ENCODE measurements around the gene FAM89A.
"Not testable (repeated sequence)": the region's sequence is repeated elsewhere in the genome, so short reads cannot be mapped to it uniquely, and the experiment has no call there.

FAM89A gene

DNA sequence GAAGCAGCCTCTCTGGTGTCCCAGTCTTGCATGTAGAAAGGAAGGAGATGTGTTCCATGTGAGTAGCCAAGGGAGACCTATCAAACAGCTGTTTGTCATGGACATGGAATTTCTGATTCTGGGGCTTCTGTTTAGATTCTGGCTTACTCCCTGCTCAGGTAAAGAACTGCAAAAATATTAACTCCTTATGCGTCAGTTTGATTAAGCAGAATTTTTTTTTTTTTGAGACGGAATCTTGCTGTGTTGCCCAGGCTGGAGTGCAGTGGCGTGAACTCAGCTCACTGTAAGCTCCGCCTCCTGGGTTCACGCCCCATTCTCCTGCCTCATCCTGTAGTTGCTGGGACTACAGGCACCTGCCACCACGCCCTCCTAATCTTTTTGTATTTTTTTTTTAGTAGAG lies 54.3 kb downstream of the FAM89A start:
- no peak for DNase-seq

DNA sequence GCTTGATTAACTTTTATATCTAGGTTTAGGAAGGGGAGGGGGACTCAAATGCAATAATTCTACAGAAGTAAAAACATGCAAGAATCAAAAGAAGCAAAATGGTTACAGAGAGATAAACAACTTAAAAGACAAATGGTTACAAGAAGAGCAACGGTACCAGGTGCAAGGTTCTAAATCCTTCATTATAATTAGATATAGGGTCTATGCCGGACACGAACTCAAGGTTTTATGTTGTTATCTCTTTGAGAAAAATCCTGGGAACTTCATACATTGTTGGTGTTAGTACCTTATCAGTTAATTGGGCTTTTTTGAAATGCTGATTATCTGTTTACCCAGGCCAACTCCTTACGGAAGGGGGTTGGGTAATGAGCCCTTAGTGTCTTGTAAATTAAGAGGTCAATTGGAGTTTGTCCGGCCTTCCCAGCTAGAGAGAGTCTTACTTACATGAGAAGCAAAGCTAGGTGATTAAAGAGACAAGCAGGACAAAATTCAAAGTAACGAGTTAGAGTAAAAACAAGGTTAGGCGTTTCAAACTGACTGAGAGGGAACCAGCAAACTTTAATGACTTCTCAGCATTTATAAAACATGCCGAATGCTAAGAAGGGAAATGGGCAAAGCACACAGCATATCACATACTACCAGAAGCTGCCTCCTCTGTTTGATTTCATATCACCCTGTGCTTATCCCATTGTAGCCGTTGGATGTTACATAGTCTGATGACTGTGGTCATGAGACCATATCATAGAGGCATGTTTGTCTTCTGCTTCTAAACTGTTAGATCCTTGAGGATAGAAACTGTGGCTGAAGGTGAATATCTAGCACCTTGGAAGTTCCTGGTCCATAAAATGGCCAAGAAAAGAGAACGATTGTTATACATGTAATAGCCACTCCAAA lies 55.2 kb downstream of the FAM89A start:
- DNase-seq = not testable (repeated sequence)

DNA sequence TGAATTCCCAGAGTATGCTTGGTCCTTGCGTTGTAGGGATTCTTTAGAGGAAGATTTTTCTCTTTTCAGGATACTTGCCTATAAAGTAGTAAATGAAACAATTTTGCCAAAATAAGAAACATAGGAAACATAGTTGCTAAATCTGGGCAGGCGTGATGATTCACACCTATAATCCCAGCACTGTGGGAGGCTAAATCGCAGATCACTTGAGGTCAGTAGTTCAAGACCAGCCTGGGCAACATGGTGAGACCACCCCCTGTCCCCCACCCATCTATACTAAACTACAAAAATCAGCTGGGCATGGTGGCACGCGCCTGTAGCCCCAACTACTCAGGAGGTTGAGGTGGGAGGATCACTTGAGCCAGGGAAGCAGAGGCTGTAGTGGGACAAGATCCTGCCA lies 56.2 kb downstream of the FAM89A start:
- no peak for DNase-seq

DNA sequence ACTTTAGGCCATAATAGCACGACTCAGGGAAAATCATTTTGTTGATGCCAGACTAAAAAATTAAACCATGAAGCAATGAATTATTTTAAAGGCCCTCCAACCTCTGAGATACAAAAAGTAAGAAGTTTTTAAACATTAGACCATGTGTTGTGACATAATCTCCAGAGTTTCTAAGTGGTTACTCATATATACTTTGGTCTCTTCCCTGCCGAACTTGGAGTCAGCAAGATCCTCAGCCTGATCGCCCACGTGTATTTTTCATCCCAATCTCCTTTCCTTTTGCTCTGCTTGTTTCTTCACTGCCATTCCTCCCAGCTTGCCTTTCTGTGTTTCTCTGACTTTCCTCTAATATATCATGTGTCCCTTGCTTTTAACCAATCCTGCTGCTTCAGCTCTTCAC lies 57.4 kb downstream of the FAM89A start:
- no peak for DNase-seq

DNA sequence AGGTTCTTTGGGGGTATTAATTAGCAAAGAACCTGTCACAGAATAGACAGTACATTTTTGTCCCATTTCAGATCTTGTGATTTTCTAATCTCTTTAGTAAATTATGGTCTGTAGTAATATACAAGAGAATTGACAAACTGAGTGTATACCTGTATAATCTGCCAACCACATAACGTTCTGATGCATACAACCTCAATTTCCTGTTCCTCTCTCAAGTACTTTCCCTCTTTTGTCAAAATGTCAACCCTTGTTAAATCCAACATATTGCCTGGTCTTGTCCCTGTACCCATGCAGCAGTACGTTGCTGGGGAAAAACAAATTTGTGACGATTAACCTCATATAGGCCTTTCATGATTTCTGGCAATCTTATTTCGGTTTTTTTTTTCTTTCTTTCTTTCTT lies 60.1 kb downstream of the FAM89A start:
- DNase-seq = no peak

DNA sequence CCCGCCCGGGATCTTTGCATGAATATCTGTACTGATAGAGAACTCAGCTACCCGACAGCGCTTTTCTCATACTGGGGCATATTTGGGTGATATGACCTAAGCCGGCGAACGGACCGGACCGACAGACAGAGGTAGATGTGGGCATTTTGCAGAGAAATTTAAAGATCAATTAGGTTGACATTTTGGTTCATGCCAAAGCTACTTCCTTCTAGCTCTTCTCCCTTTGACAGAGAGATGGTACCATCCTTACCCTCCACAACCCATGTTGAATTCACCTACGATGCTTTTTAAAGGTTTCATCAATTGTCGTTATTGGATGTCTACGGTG lies 60.7 kb downstream of the FAM89A start:
- DNase-seq = no peak

DNA sequence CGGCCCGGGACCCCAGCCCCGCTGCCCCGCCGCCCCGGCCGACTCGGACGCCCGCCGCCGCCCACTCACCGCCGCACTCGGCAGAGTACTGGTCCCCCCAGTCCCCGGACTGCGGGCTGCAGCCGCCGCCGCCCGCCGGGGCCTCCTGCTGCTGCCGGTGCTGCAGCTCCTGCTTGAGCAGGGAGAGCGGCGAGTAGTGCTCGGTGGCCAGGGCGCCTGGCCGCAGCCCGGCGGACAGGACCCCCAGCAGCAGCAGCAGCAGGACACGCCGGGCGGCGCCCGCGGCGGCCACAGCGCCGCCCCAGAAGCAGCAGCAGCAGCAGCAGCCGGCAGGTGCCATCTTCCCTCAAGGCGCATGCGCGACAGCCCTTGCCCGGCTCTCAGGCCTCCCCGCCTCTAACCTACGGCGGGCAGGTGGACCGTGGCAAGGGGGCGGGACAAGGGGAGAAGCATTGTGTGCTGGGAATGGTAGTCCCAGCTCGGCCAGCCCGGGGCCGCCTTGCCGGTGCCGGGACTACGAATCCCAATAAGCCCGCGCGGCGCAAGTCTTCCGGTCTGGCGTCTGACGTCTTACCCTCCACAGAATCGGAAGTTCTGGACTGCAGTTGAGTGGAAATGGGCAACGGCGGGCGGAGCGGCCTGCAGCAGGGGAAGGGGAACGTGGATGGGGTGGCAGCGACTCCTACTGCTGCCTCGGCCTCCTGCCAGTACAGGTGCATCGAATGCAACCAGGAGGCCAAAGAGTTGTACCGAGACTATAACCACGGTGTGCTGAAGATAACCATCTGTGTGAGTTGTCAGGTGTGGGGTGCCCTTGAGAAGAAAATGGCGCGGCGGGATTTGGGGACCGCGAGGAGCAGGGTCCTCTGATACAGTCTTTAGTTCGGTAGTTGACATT lies 61.3 kb downstream of the FAM89A start, which contains the start of the genes ARV1 and TTC13:
TSS of gene ARV1 (plus strand) at position 604 of the 898 bp plus-strand sequence. CDS start at position 616, 12 bp downstream.
TSS of gene TTC13 (minus strand) at position 371 of the 898 bp plus-strand sequence. CDS start at position 340, 31 bp downstream.
- peak; percentile 100 for DNase-seq

DNA sequence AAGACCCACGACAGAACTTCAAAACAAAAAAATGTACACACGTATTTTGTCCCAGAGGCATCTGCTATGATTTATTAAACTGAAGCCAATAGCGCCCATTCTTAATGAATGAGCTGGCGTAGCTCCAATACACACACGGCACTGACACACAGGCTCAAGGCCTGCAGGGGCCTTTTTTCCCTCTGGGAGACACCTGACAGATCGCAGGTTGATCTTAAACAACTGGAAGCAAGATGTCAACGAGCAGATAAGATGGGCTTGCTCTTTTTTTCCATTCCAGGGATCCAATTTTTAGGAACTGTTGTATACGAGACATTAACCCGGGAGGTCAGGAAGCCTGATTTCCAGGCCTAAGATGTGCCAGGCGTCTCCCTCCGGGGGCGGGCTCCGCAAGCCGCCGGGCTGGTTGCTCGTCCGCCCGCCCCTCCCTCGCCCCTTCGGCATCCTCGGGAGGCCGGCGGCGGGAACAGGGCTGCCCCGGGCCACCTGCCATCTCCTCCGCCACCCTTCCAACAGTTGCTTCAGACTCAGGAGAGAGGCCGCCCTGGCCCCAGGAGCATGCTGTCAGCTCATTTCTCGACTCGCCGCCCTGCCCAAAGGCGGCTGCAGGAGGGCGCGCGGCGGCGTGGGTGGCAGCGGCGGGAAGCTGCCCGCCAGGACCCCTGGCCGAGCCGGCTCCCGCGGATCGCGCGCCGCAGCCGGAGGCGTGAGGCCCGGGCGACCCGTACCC lies 62.1 kb downstream of the FAM89A start:
- DNase-seq = no peak

DNA sequence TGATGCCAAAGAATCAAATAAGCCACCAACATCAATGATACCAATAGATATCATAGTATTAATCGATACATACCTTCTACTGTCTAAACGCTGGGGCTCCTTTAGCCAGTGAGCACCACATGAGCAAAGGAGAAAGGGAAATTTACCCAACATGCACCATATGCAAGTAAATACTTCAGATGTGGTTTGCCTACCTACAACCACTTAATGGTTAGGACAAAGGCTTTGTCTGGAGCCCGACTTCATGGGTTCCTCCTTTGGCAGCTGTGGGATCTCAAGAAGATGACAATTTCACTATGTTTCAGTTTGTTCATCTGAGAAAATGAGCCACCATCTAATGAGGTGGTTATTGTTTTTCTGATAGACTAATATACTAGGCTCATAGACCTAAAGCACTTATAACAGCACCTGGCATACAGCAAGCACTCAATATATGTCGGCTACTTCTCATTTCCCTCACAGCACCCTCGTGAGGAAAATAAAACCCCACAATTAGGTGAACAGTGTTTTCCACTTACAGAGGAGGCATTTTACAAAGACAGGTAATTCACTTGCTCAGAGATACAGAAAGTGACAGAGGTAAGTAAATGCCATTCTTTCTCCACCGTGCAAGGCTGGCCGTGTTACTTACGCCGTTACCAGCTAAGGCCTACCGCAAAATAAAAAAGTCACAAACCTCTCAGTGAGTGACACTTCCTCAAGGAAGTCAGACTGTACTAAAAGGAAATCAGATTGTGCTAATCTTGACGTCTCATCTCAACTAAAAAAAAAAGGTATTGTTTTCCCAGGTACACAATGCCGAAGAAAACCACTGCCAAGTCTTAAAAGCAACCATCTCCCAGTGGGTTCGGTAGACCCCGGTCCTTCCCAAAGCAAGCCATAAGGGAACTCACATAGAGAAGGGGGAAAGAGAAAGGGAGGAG lies 63.0 kb downstream of the FAM89A start:
- DNase-seq = no peak

DNA sequence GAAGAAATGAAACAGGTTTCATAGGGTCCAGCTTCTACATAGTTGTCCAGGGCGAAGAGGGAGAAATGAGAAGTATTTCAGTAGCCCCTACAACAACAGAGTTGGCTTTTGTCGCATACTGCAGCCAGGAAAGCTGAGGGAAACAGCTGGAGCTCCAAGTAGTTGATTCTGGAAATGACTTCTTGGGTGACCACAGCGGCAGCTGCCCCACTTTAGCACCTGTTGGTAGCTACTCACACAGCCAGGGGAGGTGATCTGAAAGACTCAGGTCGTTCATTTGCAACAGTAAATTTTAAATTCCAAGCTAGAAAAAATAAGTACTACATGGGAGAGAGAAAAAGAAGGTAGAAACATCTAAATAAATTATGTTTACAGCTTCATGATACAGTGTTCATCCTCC lies 63.7 kb downstream of the FAM89A start:
- no peak for DNase-seq

DNA sequence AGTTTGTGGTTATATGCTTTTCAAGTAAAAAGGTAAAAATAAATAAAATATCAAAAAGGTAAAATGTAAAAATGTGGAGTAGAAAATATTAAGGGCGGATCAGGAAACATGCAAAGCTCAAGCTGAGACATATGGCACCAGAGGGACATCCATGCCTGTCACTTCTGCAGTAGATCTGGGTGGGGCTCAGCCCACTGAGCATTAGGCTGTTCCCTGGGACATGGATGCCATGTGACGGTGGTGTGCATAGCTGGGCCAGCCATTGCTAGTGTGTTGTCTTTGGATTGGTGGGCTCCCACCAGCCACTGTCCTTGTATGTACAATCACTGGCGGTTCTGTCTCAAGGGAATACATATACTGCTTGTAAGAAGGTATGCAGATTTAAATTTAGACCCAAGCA lies 64.4 kb downstream of the FAM89A start:
- no peak for DNase-seq

DNA sequence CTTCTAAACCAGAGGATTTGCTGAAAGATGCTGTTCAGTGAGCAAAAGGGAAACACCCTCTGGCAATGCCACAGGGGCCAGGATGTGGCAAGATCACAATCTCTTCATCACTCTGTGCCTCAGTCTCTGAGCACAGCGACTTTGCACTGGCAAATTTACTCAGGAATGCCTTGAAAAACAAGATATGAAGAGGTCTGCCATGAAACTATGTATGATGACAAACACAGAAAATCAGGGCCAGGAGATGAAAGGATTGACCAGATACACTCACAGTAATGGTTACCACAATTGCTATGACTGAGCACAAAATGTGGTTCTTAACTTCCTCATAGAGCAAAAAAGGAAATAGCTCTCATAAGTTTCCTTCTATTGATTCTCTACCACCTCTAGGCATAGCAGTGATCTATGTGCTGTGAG lies 67.2 kb downstream of the FAM89A start:
- DNase-seq = no peak

DNA sequence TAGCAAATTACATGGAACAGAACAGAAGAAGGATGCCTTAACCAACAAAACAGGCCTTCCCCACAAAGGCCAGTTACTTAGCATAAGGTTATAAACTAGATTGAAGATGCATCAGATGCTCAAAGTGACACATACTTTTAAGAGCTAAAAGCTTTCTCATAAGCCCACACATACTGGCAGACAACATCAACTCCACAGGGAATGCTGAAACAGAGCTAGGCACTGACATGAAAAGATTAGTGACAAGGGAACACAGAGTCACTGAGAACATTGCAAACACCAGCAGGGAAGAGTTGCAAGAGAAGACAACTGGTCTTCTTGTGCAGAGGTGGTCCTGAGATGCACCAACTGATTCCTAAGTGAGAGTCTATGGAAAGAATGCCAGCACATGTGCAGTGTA lies 68.3 kb downstream of the FAM89A start:
- DNase-seq = no peak

DNA sequence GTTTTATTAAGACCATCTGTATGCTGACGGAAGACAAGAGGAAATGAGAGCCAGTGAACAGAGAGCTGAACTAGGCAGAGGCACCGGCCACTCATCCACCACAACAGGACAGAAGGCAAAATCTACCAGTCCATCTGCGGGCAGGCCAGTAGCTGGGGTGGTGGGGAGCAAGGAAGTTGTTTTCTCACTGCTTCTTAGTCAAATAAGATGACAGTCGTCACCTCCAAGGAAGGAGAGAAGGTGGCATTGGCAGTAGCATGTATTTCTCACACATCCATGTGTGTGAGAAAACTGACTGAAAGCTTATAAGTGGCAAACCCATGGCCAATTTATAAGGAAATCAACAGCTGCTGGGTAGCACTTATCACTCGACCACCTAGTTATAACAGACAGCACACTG lies 69.6 kb downstream of the FAM89A start:
- no peak for DNase-seq

Measured in islet precursor cell (in vitro differentiated cells).